ENCODE results near the gene GABRB1. TPM values are rescaled to one million over a fixed set of nuclear protein-coding genes. Genes with fewer than 3 reads are reported as not detected.

The GABRB1 gene
- total and polyA plus RNA-seq, 2 donors (not counting 1 experiment from before 2014, with no cell fraction given), result not detected

- H3K9ac ChIP-seq (ENCODE audit: low read length), result no peak overlapping the region
- intact Hi-C loops (cut with micrococcal nuclease), result no loop called here
- no peak overlapping the region for H3K4me3 ChIP-seq (ENCODE audit: control extremely low read depth in 1 of 5, extremely low read depth in 1 of 5, insufficient read depth in 1 of 5, low read depth in 2 of 5, low read length in 4 of 5)
- ChIA-PET CTCF (no interaction called here), POLR2A (no interaction called here)
- H3K27ac ChIP-seq (ENCODE audit: low read length in 2 of 2), result no peak overlapping the region
- ATAC-seq (ENCODE audit: low read depth) (no peak), DNase-seq (no peak)
- no peak overlapping the region for H3K27ac Mint-ChIP-seq
- no peaks in the 10 kb centered on the region for H3K4me1 ChIP-seq (ENCODE audit: control insufficient read depth in 2 of 2, insufficient read depth in 2 of 2, low read length in 2 of 2)
- TF ChIP-seq CTCF (IDR thresholded peaks at IDR 0.05) (no peak), EZH2 (IDR thresholded peaks at IDR 0.05; ENCODE audit: borderline replicate concordance, insufficient read depth, low read depth, low read length, poor library complexity, severe bottlenecking) (no peak)
- H3K4me1 Mint-ChIP-seq, result no peaks in the 10 kb centered on the region
- peaks cover 5% of the 10 kb centered on the region for H3K9me3 Mint-ChIP-seq (ENCODE audit: insufficient read depth)
- no peaks in the 10 kb centered on the region for H3K79me2 ChIP-seq (ENCODE audit: control insufficient read depth, insufficient read depth, low read length)
- no peak overlapping the region for H2AFZ ChIP-seq (ENCODE audit: insufficient read depth, low read depth, low read length, poor library complexity, severe bottlenecking)
- H3K27me3 Mint-ChIP-seq, result no peaks in the 10 kb centered on the region
- no peaks in the 10 kb centered on the region for H3K36me3 ChIP-seq (replicated peaks in 1 of 2; ENCODE audit: control extremely low read depth in 1 of 2, control insufficient read depth in 1 of 2, extremely low read depth in 1 of 2, insufficient read depth in 2 of 2, low read length in 1 of 2)
- 100% methylated on average over 2 of the region's 5 CpGs for WGBS (ENCODE audit: insufficient coverage)
- H3K27me3 ChIP-seq (replicated peaks in 1 of 4; ENCODE audit: control extremely low read depth in 1 of 4, control insufficient read depth in 3 of 4, insufficient read depth in 4 of 4, low read length in 3 of 4), result no peaks in the 10 kb centered on the region
- H4K20me1 ChIP-seq (ENCODE audit: control insufficient read depth, insufficient read depth, low read length, poor library complexity, severe bottlenecking), result no peaks in the 10 kb centered on the region
- no peaks in the 10 kb centered on the region for H3K9me3 ChIP-seq (ENCODE audit: control extremely low read depth in 1 of 3, control insufficient read depth in 2 of 3, insufficient read depth in 1 of 3, low read length in 2 of 3)
- H3K4me2 ChIP-seq (replicated peaks; ENCODE audit: low read depth, low read length, poor library complexity, severe bottlenecking), result no peak overlapping the region
- no peak overlapping the region for H3K4me3 Mint-ChIP-seq
These were observed 136.0 kb downstream of the GABRB1 start for GRCh38 chr4:47167081-47168035.

DNA sequence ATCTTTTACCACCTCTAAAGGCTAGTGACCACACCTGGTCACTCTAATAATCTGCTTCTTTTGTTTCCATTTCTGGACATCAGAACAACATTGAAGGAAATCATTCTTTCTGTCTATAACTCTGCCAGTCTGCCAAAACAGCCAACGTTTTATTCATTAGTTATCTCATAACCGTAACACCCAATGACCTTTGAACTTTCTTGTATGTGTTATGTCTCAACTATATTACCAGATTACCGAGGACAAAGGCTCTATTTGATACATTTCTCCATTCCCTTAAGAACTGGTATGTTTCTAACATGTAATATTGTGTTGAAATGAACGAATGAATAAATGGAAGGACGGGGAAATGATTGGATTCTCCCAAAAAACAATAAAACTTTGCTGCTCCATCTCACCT is 152.7 kb downstream of the GABRB1 start:
- no CpG with 5 or more reads among the region's 5 CpGs for WGBS (ENCODE audit: insufficient coverage)
- no peaks in the 10 kb centered on the region for H3K36me3 ChIP-seq (replicated peaks in 1 of 2; ENCODE audit: control extremely low read depth in 1 of 2, control insufficient read depth in 1 of 2, extremely low read depth in 1 of 2, insufficient read depth in 2 of 2, low read length in 1 of 2)

More for the DNA sequence above, 152.7 kb downstream of the GABRB1 start:
- no peak overlapping the region for H2AFZ ChIP-seq (ENCODE audit: insufficient read depth, low read depth, low read length, poor library complexity, severe bottlenecking)
- CTCF ChIA-PET, result no interaction called here
- H3K9me3 ChIP-seq (ENCODE audit: control extremely low read depth in 1 of 3, control insufficient read depth in 2 of 3, insufficient read depth in 1 of 3, low read length in 2 of 3), result no peaks in the 10 kb centered on the region
- H4K20me1 ChIP-seq (ENCODE audit: control insufficient read depth, insufficient read depth, low read length, poor library complexity, severe bottlenecking), result no peaks in the 10 kb centered on the region
- DNase-seq (no peak), ATAC-seq (ENCODE audit: low read depth) (no peak)
- Mint-ChIP-seq H3K4me3 (no peak overlapping the region), H3K4me1 (no peaks in the 10 kb centered on the region), H3K27me3 (peaks cover 13% of the 10 kb centered on the region), H3K9me3 (ENCODE audit: insufficient read depth) (no peaks in the 10 kb centered on the region), H3K27ac (no peak overlapping the region)
- no peak overlapping the region for H3K27ac ChIP-seq (ENCODE audit: low read length in 2 of 2)
- no peaks in the 10 kb centered on the region for H3K27me3 ChIP-seq (replicated peaks in 1 of 4; ENCODE audit: control extremely low read depth in 1 of 4, control insufficient read depth in 3 of 4, insufficient read depth in 4 of 4, low read length in 3 of 4)
- no peak overlapping the region for H3K4me2 ChIP-seq (replicated peaks; ENCODE audit: low read depth, low read length, poor library complexity, severe bottlenecking)
- H3K4me3 ChIP-seq (ENCODE audit: control extremely low read depth in 1 of 5, extremely low read depth in 1 of 5, insufficient read depth in 1 of 5, low read depth in 2 of 5, low read length in 4 of 5), result no peak overlapping the region
- no peaks in the 10 kb centered on the region for H3K4me1 ChIP-seq (ENCODE audit: control insufficient read depth in 2 of 2, insufficient read depth in 2 of 2, low read length in 2 of 2)
- POLR2A ChIA-PET, result no interaction called here
- intact Hi-C loops (cut with micrococcal nuclease), result no loop called here
- TF ChIP-seq CTCF (IDR thresholded peaks at IDR 0.05), result no peak
- TF ChIP-seq EZH2 (IDR thresholded peaks at IDR 0.05; ENCODE audit: borderline replicate concordance, insufficient read depth, low read depth, low read length, poor library complexity, severe bottlenecking), result no peak
- H3K79me2 ChIP-seq (ENCODE audit: control insufficient read depth, insufficient read depth, low read length), result no peaks in the 10 kb centered on the region
- H3K9ac ChIP-seq (ENCODE audit: low read length), result no peak overlapping the region

Data from B cell (primary cell).